ENCODE measurements around the gene TBRG4.
"Not testable (repeated sequence)": the region's sequence is repeated elsewhere in the genome, so short reads cannot be mapped to it uniquely, and the experiment has no call there.

The TBRG4 gene
- 83.9 to 135 (median 105) reads per million in 4 experiments for total RNA-seq

DNA sequence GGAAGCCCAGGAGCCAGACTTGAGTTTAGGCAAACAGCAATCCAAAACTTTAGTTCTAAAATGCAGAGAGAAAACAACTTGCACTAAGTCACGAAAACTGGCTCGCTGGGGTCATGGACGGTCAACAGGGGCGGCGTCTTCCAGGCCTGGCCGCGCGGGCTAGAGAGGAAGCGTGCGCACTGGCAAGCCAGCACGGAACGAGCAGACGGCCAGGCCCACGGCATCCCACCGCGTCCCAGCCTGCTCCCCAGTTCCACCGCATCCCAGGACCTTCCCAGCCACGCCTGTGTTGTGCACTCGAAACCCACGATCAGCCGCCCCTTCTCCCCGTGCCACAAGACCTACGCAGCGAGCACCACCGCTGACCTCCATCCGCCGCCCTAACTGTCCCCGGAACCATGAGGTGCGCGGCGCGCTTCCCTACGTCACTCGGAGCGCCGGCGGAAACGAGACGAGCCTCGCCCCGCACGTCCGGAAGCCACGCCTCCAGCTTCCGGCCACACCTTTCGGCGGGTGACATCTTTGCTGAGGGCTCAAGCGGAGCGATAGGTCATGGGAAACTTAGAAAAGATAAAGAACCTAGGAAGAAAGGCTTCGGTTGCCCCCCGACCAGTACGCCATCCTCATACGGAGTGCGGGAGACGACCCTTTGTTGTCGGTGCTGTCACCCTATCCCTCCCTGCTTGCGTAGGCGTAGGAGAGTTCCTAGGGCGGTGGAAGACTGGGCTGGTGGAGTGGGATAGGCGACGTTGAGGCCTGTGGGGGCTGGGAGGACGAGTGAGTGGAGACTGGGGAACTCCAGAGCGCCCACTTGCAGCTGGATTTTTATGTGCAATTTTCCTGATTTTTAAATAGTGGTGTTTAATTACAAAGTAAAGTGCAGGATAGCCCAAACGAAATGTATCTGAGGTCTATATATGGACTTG, at the start of gene TBRG4:
TBRG4 (minus strand) TSS at position 400 of the 926 bp plus-strand sequence. CDS start 2,460 bp downstream, outside the sequence.
- DNase-seq = peak; percentile 87

DNA sequence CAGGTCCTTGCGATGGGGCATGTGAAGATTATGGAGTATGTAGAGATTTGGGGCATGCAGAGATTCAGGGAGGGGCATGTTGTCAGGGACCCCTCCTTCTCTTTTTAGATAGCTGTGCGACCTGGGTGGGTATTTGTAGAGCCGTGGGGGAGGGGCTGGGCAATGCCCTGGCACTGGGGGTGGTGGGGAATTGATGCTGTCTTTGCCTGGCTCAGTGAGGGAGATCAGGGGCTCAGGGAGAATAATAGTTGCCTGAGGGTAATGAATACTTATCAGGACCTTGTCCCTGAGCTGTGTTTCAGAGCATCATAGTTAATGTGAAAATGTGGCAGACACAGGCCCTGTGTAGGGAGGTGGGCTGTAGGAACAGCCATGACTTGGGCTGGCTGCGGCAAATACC, 49.6 kb upstream of the TBRG4 start:
- no peak for DNase-seq

- no peak for DNase-seq
Observed at GRCh38 chr7:45160417-45160881, 49.0 kb upstream of the TBRG4 start.

DNA sequence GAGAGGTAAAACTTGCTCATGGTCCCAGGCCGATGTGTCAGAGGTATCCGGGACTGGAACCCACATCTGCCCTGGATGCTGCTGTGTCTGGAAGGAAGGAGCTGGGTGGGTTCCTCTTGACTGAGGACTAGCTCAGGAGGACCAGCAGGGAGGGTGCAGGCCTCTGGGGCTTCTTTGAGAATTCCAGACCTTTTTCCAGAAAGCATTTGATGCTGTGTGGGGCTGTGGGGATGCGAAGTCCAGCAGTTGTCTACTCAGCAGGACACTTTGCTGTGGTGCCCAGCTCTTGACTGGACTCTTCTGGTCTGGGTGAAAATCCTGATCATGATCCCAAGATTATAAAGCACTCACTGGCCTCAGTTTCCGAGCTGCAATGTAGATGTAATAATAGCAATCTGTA, 47.8 kb upstream of the TBRG4 start:
- DNase-seq = no peak

DNA sequence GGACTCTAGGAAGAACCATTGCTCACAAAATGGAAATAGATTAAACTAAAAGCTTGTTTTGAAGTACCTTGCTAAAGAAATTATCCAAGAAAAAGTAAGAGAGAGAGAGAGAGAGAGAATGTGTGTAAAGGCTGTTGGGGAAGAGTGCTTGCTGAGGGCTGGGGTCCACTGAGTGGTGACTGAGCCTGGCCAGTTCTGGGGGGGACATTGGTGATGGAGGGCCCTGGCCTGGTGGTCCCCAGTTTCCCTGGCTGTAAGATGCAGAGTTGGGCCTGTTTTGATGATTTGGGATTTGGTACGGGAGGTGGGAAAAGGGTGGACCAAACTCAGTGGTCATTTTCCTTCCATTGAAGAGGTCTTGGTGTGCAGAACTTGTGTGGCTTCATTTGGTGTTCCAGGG, 47.0 kb upstream of the TBRG4 start:
- no peak for DNase-seq

GRCh38 chr7:45157653-45158401, 46.3 kb upstream of the TBRG4 start, which contains the start of gene RAMP3:
Gene RAMP3 (plus strand): TSS chr7:45157791. CDS start chr7:45157829, 38 bp downstream.
- DNase-seq = no peak

DNA sequence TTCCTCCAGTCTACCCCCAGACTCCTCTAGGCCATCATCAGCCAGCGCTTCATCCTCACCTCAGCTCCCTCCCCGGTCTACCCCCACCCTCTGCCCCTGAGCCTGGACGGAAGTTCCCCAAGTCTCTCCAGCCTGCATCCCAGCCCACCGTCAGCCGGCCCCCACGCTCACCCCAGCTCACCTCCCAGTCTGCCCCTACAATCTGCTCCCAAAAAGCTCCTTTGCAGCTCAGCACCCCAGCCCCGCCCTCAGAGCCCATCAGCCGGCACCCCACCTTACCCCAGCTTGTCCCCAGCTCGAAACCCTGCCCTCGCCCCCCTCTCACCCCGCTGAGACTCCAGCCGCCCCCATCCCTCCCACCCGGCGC, 45.8 kb upstream of the TBRG4 start:
- DNase-seq = no peak

- DNase-seq = no peak
Observed at GRCh38 chr7:45156516-45157272, 45.2 kb upstream of the TBRG4 start.

DNA sequence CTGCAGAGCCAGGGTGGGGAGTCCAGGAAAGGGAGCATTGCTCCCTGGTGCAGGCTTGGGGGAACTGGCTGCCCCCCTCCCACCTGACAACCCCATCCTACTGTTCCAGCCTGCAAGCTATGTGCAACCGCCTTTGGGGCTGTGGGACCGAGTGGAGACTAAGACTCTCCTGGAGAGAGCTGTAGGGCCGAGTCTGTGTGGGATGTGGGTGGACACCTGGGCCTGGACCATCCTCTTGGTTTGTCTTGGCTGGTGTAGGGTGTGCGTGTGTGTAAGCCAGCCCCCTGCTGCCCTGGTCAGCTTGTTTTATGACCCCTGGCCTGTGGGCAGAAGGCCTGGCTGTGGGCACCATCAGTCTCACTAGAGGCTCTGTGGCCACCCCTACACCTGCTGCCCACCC, 44.4 kb upstream of the TBRG4 start:
- no peak for DNase-seq

GRCh38 chr7:45155357-45155900, 43.9 kb upstream of the TBRG4 start:
- no peak for DNase-seq

- DNase-seq = not testable (repeated sequence)
Observed at GRCh38 chr7:45153861-45154260, 42.4 kb upstream of the TBRG4 start.

- DNase-seq = no peak
Observed at GRCh38 chr7:45153233-45153632, 41.7 kb upstream of the TBRG4 start.

- no peak for DNase-seq
Observed at GRCh38 chr7:45151967-45152366, 40.5 kb upstream of the TBRG4 start.

- no peak for DNase-seq
Observed at GRCh38 chr7:45151131-45151684, 39.7 kb upstream of the TBRG4 start.

GRCh38 chr7:45150199-45150598, 38.7 kb upstream of the TBRG4 start:
- DNase-seq = no peak

DNA sequence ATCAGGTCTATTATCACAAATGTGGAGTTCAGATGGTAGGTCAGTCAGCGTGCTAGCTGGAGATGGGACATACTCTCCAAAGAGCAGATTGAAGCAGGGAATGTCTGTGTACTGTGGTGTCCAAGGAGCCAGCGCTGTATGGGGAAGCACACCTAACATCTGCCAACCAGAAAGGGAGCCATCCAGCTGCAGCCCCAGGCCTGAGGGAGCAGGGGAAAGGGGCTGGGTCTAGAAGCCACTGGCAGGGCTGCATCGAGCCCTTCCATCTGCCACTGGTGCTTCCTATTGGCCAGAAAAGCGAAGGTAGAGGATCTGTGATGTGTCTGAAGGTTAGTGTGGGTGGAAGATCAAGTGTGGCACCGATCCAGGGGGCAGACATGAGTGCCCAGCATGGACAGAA, 38.1 kb upstream of the TBRG4 start:
- DNase-seq = no peak

DNA sequence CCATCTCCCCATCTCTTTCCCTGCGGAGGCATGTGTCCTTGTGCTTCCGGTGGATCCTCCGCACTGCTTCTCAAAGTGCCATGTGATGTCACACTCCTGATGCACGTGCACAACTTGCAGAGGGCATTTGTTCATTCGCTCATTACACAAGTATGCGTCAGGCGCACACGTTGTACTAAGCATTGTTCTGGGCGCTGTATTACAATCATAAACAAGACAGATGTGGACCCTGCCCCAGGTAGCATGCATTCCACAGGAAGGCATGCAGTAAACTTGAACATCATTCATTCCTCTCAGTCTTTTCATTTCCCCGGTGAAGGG, 37.1 kb upstream of the TBRG4 start:
- DNase-seq = no peak

- DNase-seq = no peak
Observed at GRCh38 chr7:45147858-45148652, 36.6 kb upstream of the TBRG4 start.

- DNase-seq = no peak
Observed at GRCh38 chr7:45146531-45147379, 35.3 kb upstream of the TBRG4 start.

GRCh38 chr7:45145881-45146280, 34.4 kb upstream of the TBRG4 start:
- DNase-seq = no peak

GRCh38 chr7:45143616-45144015, 32.1 kb upstream of the TBRG4 start:
- DNase-seq = no peak
